ENCODE data around the gene PHLDA1. TPM values are rescaled to one million over a fixed set of nuclear protein-coding genes. Genes with fewer than 3 reads are reported as not detected.

Gene PHLDA1
- polyA plus RNA-seq = 2.9 TPM in 2 replicates

GRCh38 chr12:76031414-76032042 is at the start of gene PHLDA1:
Gene PHLDA1, minus strand, starts transcription at chr12:76031776.

Other genes starting within 250 kb of the PHLDA1 start
- 427 and 430 TPM in 2 replicates for gene NAP1L1, start 52.9 kb upstream of the PHLDA1 start, polyA plus RNA-seq

Measured in Purkinje cell (primary cell).